GM18519 (cell line): ENCODE data around the gene DEFB114.
"Not testable (repeated sequence)": the region's sequence is repeated elsewhere in the genome, so short reads cannot be mapped to it uniquely, and the experiment has no call there.

Source experiments
- ATAC-seq: cut with Tn5 transposase; IDR thresholded peaks from one replicate; pipeline ENCODE4 v1.9.1; 2021; ENCODE audit warnings: mild to moderate bottlenecking, moderate library complexity; ENCODE audit not compliant: unreplicated experiment, low FRiP score

DEFB114 gene

GRCh38 chr6:49964064-49964463 is at the start of gene DEFB114:
Gene DEFB114 (minus strand): TSS chr6:49964164. CDS start chr6:49964105, 59 bp downstream.
- ATAC-seq = no peak

GRCh38 chr6:50007819-50008218 is 43.9 kb upstream of the DEFB114 start:
- ATAC-seq = no peak

- no peak for ATAC-seq
Measured at GRCh38 chr6:50003139-50003538, 39.2 kb upstream of the DEFB114 start.

- no peak for ATAC-seq
Measured at GRCh38 chr6:49995278-49995677, 31.3 kb upstream of the DEFB114 start.

GRCh38 chr6:49988900-49989299 is 24.9 kb upstream of the DEFB114 start:
- no peak for ATAC-seq

GRCh38 chr6:49987749-49988148 is 23.8 kb upstream of the DEFB114 start:
- ATAC-seq = no peak

- ATAC-seq = no peak
Measured at GRCh38 chr6:49986551-49986950, 22.6 kb upstream of the DEFB114 start.

- no peak for ATAC-seq
Measured at GRCh38 chr6:49982046-49982445, 18.1 kb upstream of the DEFB114 start.

- peak; percentile 58 for ATAC-seq
Measured at GRCh38 chr6:49980898-49981297, 16.9 kb upstream of the DEFB114 start.

GRCh38 chr6:49979584-49979983 is 15.6 kb upstream of the DEFB114 start:
- ATAC-seq = no peak

GRCh38 chr6:49978332-49979226 is 14.6 kb upstream of the DEFB114 start:
- ATAC-seq = peak; percentile 38

- no peak for ATAC-seq
Measured at GRCh38 chr6:49969605-49970004, 5.6 kb upstream of the DEFB114 start, which contains the start of gene DEFB113. Gene DEFB113 (minus strand): TSS chr6:49969625. CDS start chr6:49969625, 0 bp downstream.

- no peak for ATAC-seq
Measured at GRCh38 chr6:49966823-49967222, 2.9 kb upstream of the DEFB114 start.

- no peak for ATAC-seq
Measured at GRCh38 chr6:49966334-49966733, 2.4 kb upstream of the DEFB114 start.

GRCh38 chr6:49958180-49958579 is 5.8 kb downstream of the DEFB114 start:
- no peak for ATAC-seq

- no peak for ATAC-seq
Measured at GRCh38 chr6:49955847-49956246, 8.1 kb downstream of the DEFB114 start.

- no peak for ATAC-seq
Measured at GRCh38 chr6:49951926-49952325, 12.0 kb downstream of the DEFB114 start.

GRCh38 chr6:49950415-49950751 is 13.6 kb downstream of the DEFB114 start:
- no peak for ATAC-seq

- ATAC-seq = no peak
Measured at GRCh38 chr6:49949062-49949461, 14.9 kb downstream of the DEFB114 start.

- ATAC-seq = no peak
Measured at GRCh38 chr6:49946835-49947234, 17.1 kb downstream of the DEFB114 start.

- not testable (repeated sequence) for ATAC-seq
Measured at GRCh38 chr6:49944068-49944467, 19.9 kb downstream of the DEFB114 start.

GRCh38 chr6:49939993-49940498 is 23.9 kb downstream of the DEFB114 start:
- no peak for ATAC-seq
